HG02885 (cell line): Measurements from ENCODE around the gene PDLIM5.

Source experiments
- ATAC-seq: cut with Tn5 transposase; IDR thresholded peaks from one replicate; pipeline ENCODE4 v1.9.1; 2021; ENCODE audit warnings: mild to moderate bottlenecking; ENCODE audit not compliant: unreplicated experiment, poor library complexity

PDLIM5 gene

DNA sequence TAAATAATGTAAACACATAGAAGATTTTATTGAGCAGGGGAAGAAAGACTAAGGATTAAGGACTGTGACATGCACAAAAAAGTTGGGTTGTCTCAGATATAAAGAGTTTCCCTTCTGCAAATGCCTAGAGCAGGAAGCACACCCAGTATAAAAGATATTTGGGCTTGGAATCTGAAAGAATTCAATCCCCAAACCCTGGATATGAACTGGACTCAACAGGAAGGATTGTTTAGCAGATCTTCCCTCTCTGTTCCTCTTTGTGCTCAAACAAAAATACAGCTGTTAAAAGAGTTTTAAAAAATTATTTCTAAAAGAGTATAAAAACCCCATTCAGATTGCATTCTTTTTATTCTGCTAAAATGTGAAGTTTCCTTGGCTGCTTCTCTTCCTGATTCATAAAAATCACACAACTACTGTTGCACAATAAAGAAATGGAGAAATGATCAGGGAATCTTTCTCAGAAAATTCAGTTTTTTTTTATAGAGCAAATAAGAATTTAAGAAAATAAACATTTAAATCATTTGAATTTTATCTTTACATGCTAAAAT lies 71.4 kb downstream of the PDLIM5 start:
- ATAC-seq = no peak

- ATAC-seq = no peak
Observed at GRCh38 chr4:94523617-94524016, 71.9 kb downstream of the PDLIM5 start.

DNA sequence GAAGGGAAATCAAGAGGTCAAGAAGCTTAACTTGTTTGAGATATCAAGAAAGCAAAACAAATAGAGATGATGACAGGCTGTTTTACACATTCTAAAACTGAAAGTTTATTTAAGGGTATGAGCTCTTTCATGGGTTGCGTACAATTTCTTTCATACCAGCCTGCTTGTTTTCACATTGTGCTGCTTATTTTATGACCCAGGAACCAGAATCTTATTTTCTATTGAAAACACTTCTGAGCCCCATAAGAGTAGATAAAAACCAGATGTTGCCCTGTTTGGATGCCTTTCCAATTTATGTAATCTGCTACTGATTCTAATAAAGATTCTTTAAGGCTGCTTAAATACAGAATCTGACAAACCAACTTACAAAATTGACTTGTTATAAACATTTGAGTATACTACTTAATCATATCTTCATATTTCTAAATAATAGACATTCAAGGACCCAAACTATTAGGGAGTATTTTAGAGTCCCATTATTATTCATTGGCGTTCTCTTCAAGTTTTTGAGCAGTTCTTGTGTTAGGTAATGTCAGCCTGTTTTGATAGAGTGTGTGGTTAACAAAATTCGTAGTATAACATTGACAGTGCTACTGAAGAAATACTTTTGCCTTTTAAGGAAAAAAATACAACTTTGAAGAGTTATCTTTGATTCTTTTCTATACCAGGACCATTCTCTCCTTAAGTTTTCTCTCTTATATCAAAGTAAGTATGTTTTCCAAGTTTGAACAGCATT lies 74.4 kb downstream of the PDLIM5 start:
- peak; percentile 88 for ATAC-seq

DNA sequence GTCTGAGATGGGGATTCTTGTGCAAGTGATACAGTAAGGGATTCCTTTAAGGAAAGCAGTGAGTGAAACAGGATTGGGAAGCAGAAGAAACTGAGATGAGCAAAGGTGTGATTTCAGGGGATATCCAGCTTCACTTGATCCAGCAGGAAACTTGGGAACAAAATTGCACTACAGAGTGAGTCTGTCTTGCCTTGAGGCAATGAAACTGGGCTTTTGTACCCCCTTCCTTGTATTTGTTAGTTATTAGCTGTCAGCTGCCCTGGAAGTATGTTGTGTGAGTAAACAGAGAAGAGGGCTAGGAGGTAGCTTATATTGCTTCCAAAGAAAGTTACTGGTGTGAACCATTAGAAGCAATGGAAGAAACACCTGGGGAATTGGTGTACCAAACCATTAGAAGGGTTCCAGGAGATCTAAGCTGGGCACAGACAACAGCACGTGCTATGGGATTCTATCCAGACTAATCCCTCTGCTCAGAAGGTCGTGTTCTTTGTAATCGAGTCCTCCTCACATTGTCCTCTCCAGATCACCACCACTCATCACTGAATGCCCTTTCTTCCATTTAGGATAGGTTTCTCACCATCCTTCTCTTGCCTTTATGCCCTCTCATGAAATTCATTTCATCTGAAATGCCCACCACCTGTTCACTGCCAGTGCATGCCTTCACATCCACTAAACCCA lies 76.0 kb downstream of the PDLIM5 start:
- ATAC-seq = no peak

DNA sequence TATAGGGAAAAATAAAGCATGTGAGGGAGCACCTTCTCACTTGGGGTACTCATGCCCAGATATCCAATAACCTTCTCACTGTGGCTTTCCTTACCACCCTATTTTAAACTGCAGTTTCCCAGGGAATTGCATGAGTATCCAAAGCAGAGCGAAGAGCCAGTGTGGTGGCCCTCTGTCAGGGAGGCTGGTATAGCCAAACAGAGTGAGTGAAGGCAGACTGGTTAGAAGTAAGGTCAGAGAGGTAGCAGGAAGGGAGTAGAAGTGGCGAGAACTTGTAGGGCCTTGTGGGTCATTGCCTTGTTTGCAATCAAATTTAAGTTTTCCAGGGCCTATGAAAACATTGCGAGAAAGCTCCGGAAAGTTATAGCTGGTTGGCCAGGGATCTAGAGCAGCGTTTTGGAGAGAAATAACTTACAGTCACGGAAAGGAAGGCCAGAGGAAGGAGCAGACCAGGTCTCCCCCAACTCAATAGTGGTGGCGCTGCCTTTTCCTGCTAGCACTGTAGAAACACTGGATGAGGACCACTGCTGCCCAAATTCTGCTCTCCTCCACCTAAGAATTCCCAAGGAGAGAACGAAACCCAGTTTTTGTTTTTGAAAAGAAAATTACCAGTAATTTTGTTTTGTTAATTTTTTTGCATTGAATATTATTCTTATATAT lies 77.2 kb downstream of the PDLIM5 start:
- ATAC-seq = no peak

DNA sequence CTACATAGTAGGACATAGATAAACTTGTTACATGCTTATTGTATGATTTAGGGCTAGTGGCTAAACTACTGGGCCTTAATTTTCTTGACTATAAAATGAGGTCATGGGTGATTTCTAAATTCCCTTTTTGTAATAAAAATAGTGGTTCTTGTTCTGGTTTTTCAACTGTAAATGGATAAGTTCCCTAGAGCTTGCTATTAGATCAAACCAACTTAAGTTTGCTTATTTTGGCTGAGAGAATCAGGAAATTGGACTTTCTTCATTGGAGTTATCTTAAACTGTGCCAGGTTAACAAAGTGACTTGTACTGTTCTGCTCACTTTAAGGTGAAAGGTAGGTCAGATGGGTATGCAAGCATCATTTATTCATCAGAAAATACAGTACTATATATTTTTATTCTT lies 78.3 kb downstream of the PDLIM5 start:
- no peak for ATAC-seq

DNA sequence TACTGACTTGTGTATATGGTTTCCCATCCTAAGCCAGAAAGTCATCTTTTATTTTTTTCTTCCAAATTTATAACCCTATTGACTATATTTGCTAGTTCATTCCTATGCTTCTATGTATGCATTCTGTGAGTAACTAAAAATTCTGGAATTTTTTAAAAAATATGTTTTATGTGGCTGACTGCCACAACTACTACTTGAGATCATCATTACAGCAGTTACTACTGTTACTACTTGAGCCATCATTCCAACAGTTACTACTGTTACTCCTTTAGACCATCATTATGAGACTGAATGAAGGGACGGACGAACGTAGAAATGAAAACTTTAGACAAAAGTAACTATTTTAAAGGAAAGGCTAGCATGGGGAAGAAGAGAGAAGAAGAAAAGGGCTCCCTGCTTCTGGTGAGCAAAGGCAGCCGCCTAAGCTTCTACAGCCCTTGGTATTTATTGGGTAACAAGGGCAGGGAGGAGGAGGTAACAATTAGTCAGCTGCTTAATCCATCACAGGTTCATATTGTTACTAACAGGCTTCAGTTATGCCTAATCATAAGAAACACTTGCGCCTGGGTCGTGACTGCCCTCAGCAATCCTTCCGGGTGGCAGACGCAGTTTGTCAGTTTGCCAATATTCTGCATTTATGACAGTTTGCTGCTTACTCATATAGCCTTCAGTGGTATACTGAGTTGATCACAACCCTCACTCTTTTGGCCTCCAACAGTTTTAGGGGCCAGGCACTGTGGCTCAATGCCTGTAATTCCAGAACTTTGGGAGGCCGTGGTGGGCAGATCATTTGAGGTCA lies 80.4 kb downstream of the PDLIM5 start:
- no peak for ATAC-seq

- no peak for ATAC-seq
Observed at GRCh38 chr4:94533405-94534223, 81.9 kb downstream of the PDLIM5 start.

- peak; percentile 98 for ATAC-seq
Observed at GRCh38 chr4:94534401-94535312, 82.9 kb downstream of the PDLIM5 start.

- ATAC-seq = no peak
Observed at GRCh38 chr4:94536049-94536448, 84.3 kb downstream of the PDLIM5 start.

DNA sequence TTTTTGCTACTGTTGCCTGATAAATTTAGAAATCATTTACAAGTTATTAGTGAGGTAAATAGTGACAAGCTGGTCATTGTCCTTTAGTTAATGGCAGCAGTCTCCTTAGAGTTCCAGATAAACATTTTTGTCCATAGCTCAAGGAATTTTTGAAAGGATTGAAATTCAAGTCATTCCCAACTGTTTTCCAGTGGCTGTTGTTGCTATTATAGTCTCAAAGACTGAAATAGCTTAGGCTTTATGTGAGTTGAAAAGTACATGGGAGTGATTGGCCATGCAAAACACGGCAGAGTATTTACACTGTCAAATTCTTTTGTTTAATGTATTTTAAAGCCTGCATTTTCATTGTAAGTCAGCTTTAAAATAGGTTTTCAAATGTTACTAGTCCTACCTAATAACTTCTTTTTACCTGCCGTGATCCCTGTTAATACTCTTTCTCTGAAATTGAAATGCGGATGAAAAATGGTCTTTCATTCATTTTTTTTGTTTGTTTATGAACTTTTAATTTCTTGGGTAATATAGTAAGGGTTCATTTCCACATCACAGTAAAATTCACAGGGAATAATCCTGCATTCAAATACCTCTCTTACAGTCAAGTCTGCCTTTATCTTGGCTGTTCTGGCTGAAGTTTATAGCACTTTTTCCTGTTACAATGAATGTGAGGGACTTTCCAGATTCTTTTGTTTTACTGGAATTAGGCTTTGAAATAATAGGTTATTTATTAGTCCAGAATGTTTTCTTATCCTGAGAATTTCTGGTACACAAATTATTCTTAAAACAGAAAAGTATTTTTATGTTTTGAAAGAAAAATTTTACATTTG lies 85.1 kb downstream of the PDLIM5 start:
- ATAC-seq = no peak

DNA sequence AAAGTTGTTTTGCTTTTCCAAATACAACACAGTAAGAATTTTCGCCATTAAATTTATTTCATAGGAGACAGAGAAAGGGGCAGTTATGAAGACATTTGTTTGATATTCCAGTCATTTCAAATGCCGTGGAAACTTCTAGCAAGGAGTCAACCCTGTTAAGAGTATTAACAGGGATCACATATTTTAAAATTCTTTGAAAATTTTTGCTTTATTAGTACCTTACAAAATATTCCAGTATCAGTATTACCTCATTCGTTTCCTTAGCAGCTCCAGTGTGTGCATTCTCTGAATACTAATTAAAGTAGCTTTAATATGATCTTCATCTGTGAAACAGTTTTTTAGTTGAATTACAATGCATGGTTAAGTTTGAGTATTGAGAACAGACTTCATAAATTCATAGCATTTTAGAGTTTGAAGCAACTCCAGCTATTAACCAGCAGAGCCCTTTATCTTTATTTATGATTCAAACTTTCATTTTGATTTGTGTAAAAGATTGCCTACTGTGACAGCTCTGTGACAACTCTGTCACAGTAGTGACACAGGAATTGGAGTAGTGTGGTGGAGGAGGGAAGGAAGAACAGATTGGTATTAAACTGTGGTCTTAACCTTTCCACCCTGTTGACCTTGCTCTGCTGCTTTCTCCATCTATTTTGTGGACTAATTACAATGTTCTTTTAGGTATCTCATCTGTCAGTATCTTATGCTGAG lies 86.3 kb downstream of the PDLIM5 start:
- ATAC-seq = no peak

DNA sequence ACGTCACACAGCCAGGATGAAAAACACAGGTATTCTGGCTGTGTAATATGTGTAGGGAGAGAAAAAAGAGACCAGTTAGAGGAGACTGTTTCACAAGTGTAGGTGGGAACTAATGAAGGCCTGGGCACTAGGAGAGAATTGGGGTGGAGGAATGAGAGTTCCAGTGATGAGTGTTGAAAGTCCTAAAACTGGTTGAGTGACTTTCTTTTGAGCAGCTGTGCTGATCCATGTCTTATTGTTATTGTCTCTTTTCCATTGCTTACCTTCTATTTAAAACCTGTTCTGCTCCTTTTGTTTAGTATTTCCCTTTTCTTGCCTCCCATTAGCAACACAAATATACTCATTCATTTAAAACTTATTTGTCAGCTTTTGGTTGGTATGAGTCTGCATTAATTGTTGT lies 88.7 kb downstream of the PDLIM5 start:
- no peak for ATAC-seq

DNA sequence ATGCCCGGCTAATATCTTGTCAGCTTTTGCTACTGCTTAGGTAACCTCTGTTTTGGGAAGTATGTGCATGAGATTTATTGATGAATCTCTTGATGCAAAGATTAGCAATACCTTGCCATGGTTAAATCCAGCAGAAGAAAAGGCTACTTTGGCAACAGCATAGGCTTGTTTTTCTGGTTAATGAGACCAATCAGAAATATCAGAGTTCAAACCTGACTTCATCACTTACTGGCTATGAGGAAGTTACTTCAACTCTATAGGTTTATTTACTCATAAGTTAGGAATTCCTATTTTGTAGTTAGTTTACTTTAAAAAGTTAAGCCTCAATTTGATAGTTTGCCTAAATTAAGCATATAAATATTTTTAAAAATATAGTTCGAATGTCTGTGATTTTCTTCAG lies 93.1 kb downstream of the PDLIM5 start:
- ATAC-seq = no peak

GRCh38 chr4:94545296-94545695 lies 93.6 kb downstream of the PDLIM5 start:
- ATAC-seq = no peak

- ATAC-seq = no peak
Observed at GRCh38 chr4:94546949-94547348, 95.2 kb downstream of the PDLIM5 start.

- ATAC-seq = no peak
Observed at GRCh38 chr4:94548571-94548970, 96.8 kb downstream of the PDLIM5 start.
